DOHH2 (cell line): Measurements from ENCODE around the gene SRCAP.

Experiments
- H3F3A ChIP-seq: fragments of 200-600 bp; sonication (generic), shearing (Covaris generic); 2 replicates; pipeline ENCODE4 v1.6.0; 2016; ENCODE audit warnings: antibody characterized with exemption, mild to moderate bottlenecking; ENCODE audit not compliant: control insufficient read depth, insufficient read depth
- H3K27ac ChIP-seq: fragments of 200-600 bp; sonication (generic); 2 replicates; pipeline ENCODE4 v1.5.1; 2014; ENCODE audit warnings: low read depth, mild to moderate bottlenecking, low read length, moderate library complexity
- H3K27me3 ChIP-seq: fragments of 200-600 bp; sonication (generic); 2 replicates; pipeline ENCODE4 v1.6.1; 2014; ENCODE audit warnings: mild to moderate bottlenecking, low read length, mixed read lengths; ENCODE audit not compliant: control insufficient read depth
- H3K36me3 ChIP-seq: fragments of 200-600 bp; sonication (generic); 2 replicates; pipeline ENCODE4 v1.6.1; 2014; ENCODE audit warnings: mild to moderate bottlenecking, low read length, moderate library complexity, mixed read lengths; ENCODE audit not compliant: control insufficient read depth
- H3K4me1 ChIP-seq: fragments of 200-600 bp; sonication (generic); 2 replicates; pipeline ENCODE4 v1.6.1; 2014; ENCODE audit warnings: mild to moderate bottlenecking, low read length, mixed read lengths; ENCODE audit not compliant: control insufficient read depth
- H3K4me2 ChIP-seq: fragments of 200-600 bp; sonication (generic); 2 replicates; pipeline ENCODE4 v1.6.0; 2014; ENCODE audit warnings: mild to moderate bottlenecking, low read length, moderate library complexity
- H3K4me3 ChIP-seq: fragments of 200-600 bp; sonication (generic); 2 replicates; pipeline ENCODE4 v1.5.1; 2014; ENCODE audit warnings: mild to moderate bottlenecking, low read length, mixed read lengths
- H3K79me2 ChIP-seq: fragments of 200-600 bp; sonication (generic); 2 replicates; pipeline ENCODE4 v1.6.1; 2014; ENCODE audit warnings: mild to moderate bottlenecking, low read length, mixed read lengths; ENCODE audit not compliant: control insufficient read depth
- H3K9me2 ChIP-seq: fragments of 200-600 bp; sonication (generic); replicated peaks from 2 replicates; pipeline ENCODE4 v1.6.1; 2014; ENCODE audit warnings: mild to moderate bottlenecking, low read length, mixed read lengths; ENCODE audit not compliant: control insufficient read depth
- H3K9me3 ChIP-seq: fragments of 200-600 bp; sonication (generic); 2 replicates; pipeline ENCODE4 v1.6.1; 2014; ENCODE audit warnings: antibody characterized with exemption, low read length, mixed read lengths; ENCODE audit not compliant: control insufficient read depth, insufficient read depth
- H4K20me1 ChIP-seq: fragments of 200-600 bp; sonication (generic); 2 replicates; pipeline ENCODE4 v1.6.0; 2014; ENCODE audit warnings: low read depth, mild to moderate bottlenecking, antibody characterized with exemption, low read length, moderate library complexity; ENCODE audit not compliant: control insufficient read depth, insufficient read depth
- CTCF ChIP-seq: fragments of 200-600 bp; sonication (generic); IDR thresholded peaks from one replicate; pipeline ENCODE4 v1.5.1; 2014; ENCODE audit warnings: antibody characterized with exemption, mild to moderate bottlenecking, low read depth, low read length; ENCODE audit not compliant: poor library complexity, severe bottlenecking
- EZH2phosphoT487 ChIP-seq: fragments of 200-600 bp; sonication (generic); IDR thresholded peaks from 2 replicates; pipeline ENCODE4 v1.6.1; 2017; ENCODE audit warnings: borderline replicate concordance, mild to moderate bottlenecking, antibody characterized with exemption, low read length, moderate library complexity, mixed read lengths

The SRCAP gene

DNA sequence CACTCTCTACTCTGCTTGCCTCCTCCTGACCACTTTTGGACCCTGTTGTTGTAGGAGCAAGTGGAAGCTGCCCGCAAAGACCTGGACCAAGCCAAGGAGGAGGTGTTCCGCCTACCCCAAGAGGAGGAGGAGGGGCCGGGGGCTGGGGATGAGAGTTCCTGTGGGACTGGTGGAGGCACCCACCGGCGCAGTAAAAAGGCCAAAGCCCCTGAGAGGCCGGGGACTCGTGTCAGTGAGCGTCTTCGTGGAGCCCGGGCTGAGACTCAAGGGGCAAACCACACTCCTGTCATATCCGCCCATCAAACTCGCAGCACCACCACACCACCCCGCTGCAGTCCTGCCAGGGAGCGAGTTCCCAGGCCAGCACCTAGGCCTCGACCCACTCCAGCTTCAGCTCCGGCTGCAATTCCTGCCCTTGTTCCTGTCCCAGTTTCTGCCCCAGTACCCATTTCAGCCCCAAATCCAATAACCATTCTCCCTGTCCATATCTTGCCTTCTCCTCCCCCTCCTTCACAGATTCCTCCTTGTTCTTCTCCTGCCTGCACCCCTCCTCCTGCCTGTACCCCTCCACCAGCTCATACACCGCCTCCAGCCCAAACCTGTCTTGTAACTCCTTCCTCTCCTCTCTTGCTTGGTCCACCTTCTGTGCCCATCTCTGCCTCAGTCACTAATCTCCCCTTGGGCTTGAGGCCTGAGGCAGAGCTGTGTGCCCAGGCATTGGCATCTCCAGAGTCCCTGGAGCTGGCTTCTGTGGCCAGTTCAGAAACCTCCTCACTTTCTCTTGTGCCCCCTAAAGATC lies 38.2 kb downstream of the SRCAP start:
- no peak overlapping the region for H3K27ac ChIP-seq
- no peak overlapping the region for H3K4me3 ChIP-seq
- H3K4me2 ChIP-seq = no peak overlapping the region
- TF ChIP-seq EZH2phosphoT487 = no peak
- TF ChIP-seq CTCF = no peak
- H3K4me1 ChIP-seq = no peaks in the 10 kb centered on the region
- no peaks in the 10 kb centered on the region for H3F3A ChIP-seq
- H3K36me3 ChIP-seq = peaks cover 92% of the 10 kb centered on the region
- no peaks in the 10 kb centered on the region for H3K9me2 ChIP-seq
- H3K79me2 ChIP-seq = 0 out of 2 replicates have a peak, but pooled peaks cover 2% of the 10 kb centered on the region
- H3K9me3 ChIP-seq = no peaks in the 10 kb centered on the region
- peaks cover 3% of the 10 kb centered on the region; the same call in 1 of the 2 replicates for H4K20me1 ChIP-seq
- no peaks in the 10 kb centered on the region for H3K27me3 ChIP-seq

DNA sequence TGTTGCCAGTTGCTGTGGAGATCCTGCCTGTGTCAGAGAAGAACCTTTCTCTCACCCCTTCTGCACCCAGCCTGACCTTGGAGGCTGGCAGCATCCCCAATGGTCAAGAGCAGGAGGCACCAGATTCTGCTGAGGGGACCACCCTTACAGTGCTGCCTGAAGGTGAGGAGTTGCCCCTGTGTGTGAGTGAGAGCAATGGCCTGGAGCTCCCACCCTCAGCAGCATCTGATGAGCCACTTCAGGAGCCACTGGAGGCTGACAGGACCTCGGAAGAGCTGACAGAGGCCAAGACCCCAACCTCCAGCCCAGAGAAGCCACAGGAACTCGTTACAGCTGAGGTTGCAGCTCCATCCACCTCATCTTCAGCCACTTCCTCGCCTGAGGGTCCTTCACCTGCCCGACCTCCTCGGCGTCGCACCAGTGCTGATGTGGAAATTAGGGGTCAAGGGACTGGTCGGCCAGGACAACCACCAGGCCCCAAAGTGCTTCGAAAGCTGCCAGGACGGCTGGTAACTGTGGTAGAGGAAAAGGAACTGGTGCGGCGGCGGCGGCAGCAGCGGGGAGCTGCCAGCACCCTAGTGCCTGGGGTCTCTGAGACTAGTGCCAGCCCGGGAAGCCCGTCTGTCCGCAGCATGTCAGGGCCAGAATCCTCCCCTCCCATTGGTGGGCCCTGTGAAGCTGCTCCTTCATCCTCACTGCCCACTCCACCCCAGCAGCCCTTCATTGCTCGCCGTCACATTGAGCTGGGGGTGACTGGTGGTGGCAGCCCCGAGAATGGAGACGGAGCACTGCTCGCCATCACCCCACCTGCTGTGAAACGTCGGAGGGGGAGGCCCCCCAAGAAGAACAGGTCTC lies 39.0 kb downstream of the SRCAP start:
- Histone ChIP-seq H3K27me3 (no peaks in the 10 kb centered on the region), H3K4me2 (no peak overlapping the region), H3K4me1 (no peaks in the 10 kb centered on the region), H3K4me3 (no peak overlapping the region), H3K9me3 (no peaks in the 10 kb centered on the region), H3F3A (no peaks in the 10 kb centered on the region), H3K36me3 (peaks cover 92% of the 10 kb centered on the region), H3K9me2 (no peaks in the 10 kb centered on the region), H4K20me1 (peaks cover 3% of the 10 kb centered on the region; the same call in 1 of the 2 replicates), H3K27ac (no peak overlapping the region), H3K79me2 (0 out of 2 replicates have a peak, but pooled peaks cover 2% of the 10 kb centered on the region)
- TF ChIP-seq EZH2phosphoT487 (no peak), CTCF (no peak)

DNA sequence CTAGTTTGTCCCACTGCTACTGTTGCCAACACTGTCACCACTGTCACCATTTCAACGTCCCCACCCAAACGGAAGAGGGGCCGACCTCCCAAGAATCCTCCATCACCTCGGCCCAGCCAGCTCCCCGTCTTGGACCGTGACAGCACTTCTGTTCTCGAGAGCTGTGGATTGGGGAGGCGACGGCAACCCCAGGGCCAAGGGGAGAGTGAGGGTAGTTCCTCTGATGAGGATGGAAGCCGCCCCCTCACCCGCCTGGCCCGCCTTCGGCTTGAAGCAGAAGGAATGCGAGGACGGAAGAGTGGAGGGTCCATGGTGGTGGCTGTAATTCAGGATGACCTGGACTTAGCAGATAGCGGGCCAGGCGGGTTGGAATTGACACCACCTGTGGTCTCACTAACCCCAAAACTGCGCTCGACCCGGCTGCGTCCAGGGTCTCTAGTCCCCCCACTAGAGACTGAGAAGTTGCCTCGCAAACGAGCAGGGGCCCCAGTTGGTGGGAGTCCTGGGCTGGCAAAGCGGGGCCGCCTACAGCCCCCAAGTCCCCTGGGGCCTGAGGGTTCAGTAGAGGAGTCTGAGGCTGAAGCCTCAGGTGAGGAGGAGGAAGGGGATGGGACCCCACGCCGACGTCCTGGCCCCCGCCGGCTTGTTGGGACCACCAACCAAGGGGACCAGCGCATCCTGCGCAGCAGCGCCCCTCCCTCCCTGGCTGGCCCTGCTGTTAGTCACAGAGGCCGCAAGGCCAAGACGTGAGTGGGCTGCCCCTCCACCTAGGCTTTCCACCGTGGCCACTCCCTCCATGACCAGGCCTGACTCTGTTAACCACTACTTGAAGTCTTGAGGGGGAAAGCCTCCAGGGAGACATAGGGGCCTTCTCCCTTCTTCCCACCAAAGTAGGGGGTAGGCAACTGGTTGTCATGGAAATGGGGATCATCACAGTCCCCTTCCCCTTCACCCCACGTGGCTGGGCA lies 40.3 kb downstream of the SRCAP start:
- Histone ChIP-seq H3K27ac (no peak overlapping the region), H3K36me3 (peaks cover 92% of the 10 kb centered on the region)

More for the DNA sequence above, 40.3 kb downstream of the SRCAP start:
- no peaks in the 10 kb centered on the region for H3K9me2 ChIP-seq
- no peak overlapping the region for H3K4me2 ChIP-seq
- H3F3A ChIP-seq = no peaks in the 10 kb centered on the region
- TF ChIP-seq EZH2phosphoT487 = no peak
- peaks cover 2% of the 10 kb centered on the region; the same call in 1 of the 2 replicates for H4K20me1 ChIP-seq
- no peaks in the 10 kb centered on the region for H3K4me1 ChIP-seq
- no peaks in the 10 kb centered on the region for H3K9me3 ChIP-seq
- 0 out of 2 replicates have a peak, but pooled peaks cover 2% of the 10 kb centered on the region for H3K79me2 ChIP-seq
- H3K4me3 ChIP-seq = no peak overlapping the region
- H3K27me3 ChIP-seq = no peaks in the 10 kb centered on the region
